ENCODE data around the gene DCLRE1B. TPM values are rescaled to one million over a fixed set of nuclear protein-coding genes. Genes with fewer than 3 reads are reported as not detected.

Gene DCLRE1B
- total and polyA plus RNA-seq, 9 of the 15 experiments (the other 6 are each of a cell fraction or from before 2014, with no cell fraction given) = 10.6 to 28.8 (median 17.2) TPM

- no peaks in the 10 kb centered on the region; the same call in 2 of the 3 replicates for H3K79me2 ChIP-seq (ENCODE audit: control insufficient read depth, insufficient read depth, low read length)
- in situ Hi-C loops (cut with MboI) = no loop called here
- WGBS (ENCODE audit: insufficient coverage, low coverage, missing lambda C conversion rate) = 62% methylated on average over 4 of the region's 4 CpGs
- ChIA-PET POLR2A (interaction anchor here (0.7 kb wide), 1 partner anchor 9 kb away, joined by 3 read pairs; no protein-coding TSS in a partner anchor), CTCF (ENCODE audit: low intra/inter-chr PET ratio) (no interaction called here)
- BruUV-seq (replicated peaks) = no TSS peak
- H3K27ac ChIP-seq (ENCODE audit: extremely low read depth, low read depth, low read length) = no peak overlapping the region
- TF ChIP-seq SMARCC2 (IDR thresholded peaks at IDR 0.05; ENCODE audit: low read depth) (no peak), GTF2E2 (tag; IDR thresholded peaks at IDR 0.05) (no peak), KDM2B (CRISPR knock-in tag; IDR thresholded peaks at IDR 0.05) (no peak), KAT7 (CRISPR knock-in tag; IDR thresholded peaks at IDR 0.05; ENCODE audit: borderline replicate concordance) (no peak), ATF7 (IDR thresholded peaks at IDR 0.05) (no peak), XRCC4 (IDR thresholded peaks at IDR 0.05; ENCODE audit: extremely low read depth, insufficient read depth, insufficient read length) (no peak), ZNF311 (CRISPR knock-in tag; IDR thresholded peaks at IDR 0.05) (no peak), MTA2 (IDR thresholded peaks at IDR 0.05; ENCODE audit: low read depth) (no peak), ZBTB17 (CRISPR knock-in tag; IDR thresholded peaks at IDR 0.05) (no peak), PPARD (CRISPR knock-in tag; IDR thresholded peaks at IDR 0.05) (no peak)
- TF ChIP-seq, protein P1, sequence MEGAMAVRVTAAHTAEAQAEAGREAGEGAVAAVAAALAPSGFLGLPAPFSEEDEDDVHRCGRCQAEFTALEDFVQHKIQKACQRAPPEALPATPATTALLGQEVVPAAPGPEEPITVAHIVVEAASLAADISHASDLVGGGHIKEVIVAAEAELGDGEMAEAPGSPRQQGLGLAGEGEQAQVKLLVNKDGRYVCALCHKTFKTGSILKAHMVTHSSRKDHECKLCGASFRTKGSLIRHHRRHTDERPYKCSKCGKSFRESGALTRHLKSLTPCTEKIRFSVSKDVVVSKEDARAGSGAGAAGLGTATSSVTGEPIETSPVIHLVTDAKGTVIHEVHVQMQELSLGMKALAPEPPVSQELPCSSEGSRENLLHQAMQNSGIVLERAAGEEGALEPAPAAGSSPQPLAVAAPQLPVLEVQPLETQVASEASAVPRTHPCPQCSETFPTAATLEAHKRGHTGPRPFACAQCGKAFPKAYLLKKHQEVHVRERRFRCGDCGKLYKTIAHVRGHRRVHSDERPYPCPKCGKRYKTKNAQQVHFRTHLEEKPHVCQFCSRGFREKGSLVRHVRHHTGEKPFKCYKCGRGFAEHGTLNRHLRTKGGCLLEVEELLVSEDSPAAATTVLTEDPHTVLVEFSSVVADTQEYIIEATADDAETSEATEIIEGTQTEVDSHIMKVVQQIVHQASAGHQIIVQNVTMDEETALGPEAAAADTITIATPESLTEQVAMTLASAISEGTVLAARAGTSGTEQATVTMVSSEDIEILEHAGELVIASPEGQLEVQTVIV (CRISPR knock-in tag; IDR thresholded peaks at IDR 0.05; ENCODE audit: borderline replicate concordance) = no peak
- peaks cover 0 to 12% of the 10 kb centered on the region in 2 experiments; a peak in 2 of 5 replicates for H3K4me1 ChIP-seq (replicated peaks in 1 of 2; ENCODE audit: control insufficient read depth in 2 of 2, insufficient read depth in 2 of 2, low read length in 2 of 2)
- H3K9ac ChIP-seq (ENCODE audit: insufficient read depth in 1 of 2, low read depth in 2 of 2, low read length in 2 of 2) = no peak overlapping the region
- H3K36me3 ChIP-seq (ENCODE audit: control insufficient read depth, insufficient read depth, low read length) = no peaks in the 10 kb centered on the region
- no peaks in the 10 kb centered on the region for H3K27me3 ChIP-seq (ENCODE audit: control insufficient read depth in 2 of 2, insufficient read depth in 2 of 2, low read length in 2 of 2)
- H3K9me3 ChIP-seq (replicated peaks; ENCODE audit: control insufficient read depth, insufficient read depth, low read depth, low read length) = no peaks in the 10 kb centered on the region
- no peak overlapping the region for H2AFZ ChIP-seq (ENCODE audit: low read depth, low read length)
- no peak for ATAC-seq
- H3K4me2 ChIP-seq (ENCODE audit: insufficient read depth, low read length) = no peak overlapping the region
- no peak for DNase-seq (ENCODE audit: extremely low read depth in 1 of 4, low spot score in 3 of 4)
- H3K9me1 ChIP-seq (ENCODE audit: control insufficient read depth, insufficient read depth, low read length) = no peaks in the 10 kb centered on the region
- H3K4me3 ChIP-seq = no peak overlapping the region
- H4K20me1 ChIP-seq (replicated peaks; ENCODE audit: control insufficient read depth, insufficient read depth, low read length) = no peaks in the 10 kb centered on the region
- no peak for FAIRE-seq
- intact Hi-C loops (cut with micrococcal nuclease) = no loop called here
These were observed 17.8 kb downstream of the DCLRE1B start for GRCh38 chr1:113922957-113923356.

Measured in K562 (cell line).